ENCODE measurements around the gene LRRC27.

DNA sequence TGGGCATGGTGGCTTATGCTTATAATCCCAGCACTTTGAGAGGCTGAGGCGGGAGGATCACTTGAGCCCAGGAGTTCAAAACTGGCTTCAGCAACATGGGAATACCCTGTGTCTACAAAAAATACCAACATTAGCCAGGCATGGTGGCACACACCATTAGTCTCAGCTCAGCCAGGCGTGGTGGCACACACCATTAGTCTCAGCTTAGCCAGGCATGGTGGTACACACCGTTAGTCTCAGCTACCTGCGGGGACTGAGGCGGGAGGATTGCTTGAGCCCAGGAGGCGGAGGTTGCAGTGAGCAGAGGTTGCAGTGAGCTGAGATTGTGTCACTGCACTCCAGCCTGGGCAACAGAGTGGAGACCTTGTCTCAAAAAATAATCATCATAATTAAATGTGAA lies 9.0 kb downstream of the LRRC27 start:
- TF ChIP-seq CTCF (IDR thresholded peaks at IDR 0.05; ENCODE audit: low read depth, low read length) (no peak), EZH2phosphoT487 (IDR thresholded peaks at IDR 0.05; ENCODE audit: low read depth) (no peak)

All from OCI-LY3 (cell line).